K562 treated with DMSO at 1 percent for 48 hours (cell line): ENCODE results near the gene CDR2L. TPM values are rescaled to one million over a fixed set of nuclear protein-coding genes. Genes with fewer than 3 reads are reported as not detected.

Experiments used
- total RNA-seq: library from RNA; unstranded; fragments of 300-600 nt; gene quantifications from 2 replicates; pipeline ENCODE4 v1.2.3, GENCODE V29; 2022; ENCODE audit warnings: low replicate concordance; ENCODE audit errors: extremely low read depth

The CDR2L gene
- total RNA-seq = not detected in 2 replicates

GRCh38 chr17:74987418-74987908 is at the start of gene CDR2L:
Gene CDR2L, plus strand, starts transcription at chr17:74987632. Its CDS starts 412 bp downstream, at chr17:74988044.

GRCh38 chr17:74972107-74972972 is 15.1 kb upstream of the CDR2L start, which contains the start of gene HID1:
Gene HID1, minus strand, starts transcription at chr17:74972759. Its CDS starts 103 bp downstream, at chr17:74972656.

GRCh38 chr17:75012346-75013091 is 25.1 kb downstream of the CDR2L start, which contains the start of gene MRPL58:
Gene MRPL58, plus strand, starts transcription at chr17:75012670. Its CDS starts 17 bp downstream, at chr17:75012687.

GRCh38 chr17:75046407-75047289 is 59.2 kb downstream of the CDR2L start, which contains the start of the genes ATP5PD and KCTD2:
Gene ATP5PD, minus strand, starts transcription at chr17:75046969. Its CDS starts 4,319 bp downstream, at chr17:75042650.
Gene KCTD2, plus strand, starts transcription at chr17:75047225. Its CDS starts 26 bp downstream, at chr17:75047251.

Other genes starting within 250 kb of the CDR2L start
- not detected in 2 replicates for gene NHERF1, start 239.0 kb upstream of the CDR2L start, total RNA-seq
- gene NAT9, start 211.3 kb upstream of the CDR2L start, total RNA-seq = not detected in 2 replicates
- not detected in 2 replicates for gene GRIN2C, start 127.7 kb upstream of the CDR2L start, total RNA-seq
- not detected in 2 replicates for gene FDXR, start 114.6 kb upstream of the CDR2L start, total RNA-seq
- not detected in 2 replicates for gene FADS6, start 94.0 kb upstream of the CDR2L start, total RNA-seq
- gene USH1G, start 64.4 kb upstream of the CDR2L start, total RNA-seq = not detected in 2 replicates
- gene OTOP2, start 63.4 kb upstream of the CDR2L start, total RNA-seq = not detected in 2 replicates
- not detected in 2 replicates for gene OTOP3, start 51.7 kb upstream of the CDR2L start, total RNA-seq
- gene HID1, start 14.9 kb upstream of the CDR2L start, total RNA-seq = not detected in 2 replicates
- gene MRPL58, start 25.0 kb downstream of the CDR2L start, total RNA-seq = not detected in 2 replicates
- gene ATP5PD, start 59.3 kb downstream of the CDR2L start, total RNA-seq = not detected in 2 replicates
- not detected in 2 replicates for gene KCTD2, start 59.6 kb downstream of the CDR2L start, total RNA-seq
- not detected in 2 replicates for gene SLC16A5, start 100.3 kb downstream of the CDR2L start, total RNA-seq
- not detected in 2 replicates for gene ARMC7, start 122.3 kb downstream of the CDR2L start, total RNA-seq
- gene NT5C, start 144.1 kb downstream of the CDR2L start, total RNA-seq = not detected in 2 replicates
- not detected in 2 replicates for gene JPT1, start 166.9 kb downstream of the CDR2L start, total RNA-seq
- gene SUMO2, start 195.3 kb downstream of the CDR2L start, total RNA-seq = not detected in 2 replicates
- gene NUP85, start 218.0 kb downstream of the CDR2L start, total RNA-seq = 597 TPM in 1 of 2 replicates, not detected in the other